22Rv1 (cell line): Measurements from ENCODE around the gene PTPN18.
"Not testable (repeated sequence)": the region's sequence is repeated elsewhere in the genome, so short reads cannot be mapped to it uniquely, and the experiment has no call there.

Experiments
- H3K27ac ChIP-seq: fragments of 450-650 bp; 2 replicates; pipeline ENCODE4 v1.5.1; 2017
- CTCF ChIP-seq: fragments of 450-650 bp; IDR thresholded peaks from 2 replicates; pipeline ENCODE4 v1.5.1; 2017; ENCODE audit warnings: mild to moderate bottlenecking
- ZFX ChIP-seq: fragments of 450-650 bp; IDR thresholded peaks from 2 replicates; pipeline ENCODE4 v1.6.1; 2017; ENCODE audit warnings: antibody characterized with exemption, borderline replicate concordance

The PTPN18 gene

GRCh38 chr2:130318906-130319305 is 37.0 kb upstream of the PTPN18 start:
- H3K27ac ChIP-seq = no peak overlapping the region
- no peak for TF ChIP-seq ZFX
- TF ChIP-seq CTCF = no peak

- TF ChIP-seq ZFX = no peak
- no peak overlapping the region for H3K27ac ChIP-seq
These were observed 36.3 kb upstream of the PTPN18 start for GRCh38 chr2:130319536-130319935.

GRCh38 chr2:130327703-130328527 is 27.9 kb upstream of the PTPN18 start:
- no peak overlapping the region for H3K27ac ChIP-seq

GRCh38 chr2:130328710-130329109 is 27.1 kb upstream of the PTPN18 start:
- no peak for TF ChIP-seq CTCF
- TF ChIP-seq ZFX = no peak
- H3K27ac ChIP-seq = no peak overlapping the region

More at GRCh38 chr2:130327703-130328527, 27.9 kb upstream of the PTPN18 start:
- TF ChIP-seq CTCF (no peak), ZFX (no peak)

GRCh38 chr2:130332271-130333073 is 23.4 kb upstream of the PTPN18 start:
- TF ChIP-seq CTCF (peak; percentile 83), ZFX (no peak)
- no peak overlapping the region for H3K27ac ChIP-seq

GRCh38 chr2:130333253-130333652 is 22.6 kb upstream of the PTPN18 start:
- H3K27ac ChIP-seq = not testable (repeated sequence)

- TF ChIP-seq ZFX = no peak
- TF ChIP-seq CTCF = no peak
- H3K27ac ChIP-seq = no peak overlapping the region
These were observed 21.8 kb upstream of the PTPN18 start for GRCh38 chr2:130334026-130334425.

GRCh38 chr2:130335226-130335625 is 20.6 kb upstream of the PTPN18 start:
- H3K27ac ChIP-seq = no peak overlapping the region
- TF ChIP-seq CTCF = no peak
- no peak for TF ChIP-seq ZFX
